SU-DHL-6 (cell line): ENCODE measurements around the gene NPAS2.

Source experiments
- H2AFZ ChIP-seq: fragments of 200-600 bp; sonication (generic); 2 replicates; pipeline ENCODE4 v1.6.1; 2014; ENCODE audit warnings: low read depth, mild to moderate bottlenecking, moderate library complexity, mixed read lengths, antibody characterized with exemption, low read length; ENCODE audit not compliant: severe bottlenecking
- H3F3A ChIP-seq: fragments of 200-600 bp; shearing (Covaris generic); 2 replicates; pipeline ENCODE4 v1.6.0; 2016; ENCODE audit warnings: antibody characterized with exemption, mild to moderate bottlenecking; ENCODE audit not compliant: insufficient read depth
- H3K27ac ChIP-seq: fragments of 200-600 bp; sonication (generic); 2 replicates; pipeline ENCODE4 v1.5.1; 2016; ENCODE audit warnings: low read depth, mild to moderate bottlenecking, low read length, moderate library complexity, mixed read lengths
- H3K27me3 ChIP-seq: fragments of 200-600 bp; sonication (generic), shearing (Covaris generic); 2 replicates; pipeline ENCODE4 v1.6.0; 2014; ENCODE audit warnings: mild to moderate bottlenecking, low read length
- H3K36me3 ChIP-seq: fragments of 200-600 bp; sonication (generic); 2 replicates; pipeline ENCODE4 v1.6.1; 2014; ENCODE audit warnings: mild to moderate bottlenecking, low read length, mixed read lengths
- H3K4me2 ChIP-seq: fragments of 300-600, 200-600 bp; shearing (Covaris generic), sonication (generic); 2 replicates; pipeline ENCODE4 v1.6.0; 2014; ENCODE audit warnings: low read length, low read depth, mild to moderate bottlenecking; ENCODE audit not compliant: poor library complexity, severe bottlenecking
- H3K4me3 ChIP-seq: fragments of 200-600 bp; sonication (generic); 2 replicates; pipeline ENCODE4 v1.5.1; 2014; ENCODE audit warnings: antibody characterized with exemption, low read length, mild to moderate bottlenecking, mixed read lengths; ENCODE audit not compliant: insufficient read depth, poor library complexity, severe bottlenecking
- H3K79me2 ChIP-seq: fragments of 200-600 bp; sonication (generic); 2 replicates; pipeline ENCODE4 v1.6.1; 2014; ENCODE audit warnings: mild to moderate bottlenecking, low read length, moderate library complexity; ENCODE audit not compliant: insufficient read depth
- H3K9ac ChIP-seq: fragments of 200-600 bp; sonication (generic); 2 replicates; pipeline ENCODE4 v1.7.0; 2014; ENCODE audit warnings: mild to moderate bottlenecking, low read length
- H3K9me2 ChIP-seq: fragments of 200-600 bp; sonication (generic); replicated peaks from 2 replicates; pipeline ENCODE4 v1.6.1; 2014; ENCODE audit warnings: low read length; ENCODE audit not compliant: insufficient read depth
- H3K9me3 ChIP-seq: fragments of 200-600 bp; sonication (generic); 2 replicates; pipeline ENCODE4 v1.6.1; 2014; ENCODE audit warnings: low read length, mixed read lengths; ENCODE audit not compliant: insufficient read depth
- H4K20me1 ChIP-seq: fragments of 200-600 bp; sonication (generic); 2 replicates; pipeline ENCODE4 v1.6.1; 2014; ENCODE audit warnings: low read depth, mild to moderate bottlenecking, antibody characterized with exemption, low read length, moderate library complexity, mixed read lengths
- EZH2phosphoT487 ChIP-seq: fragments of 200-600 bp; sonication (generic), shearing (Covaris generic); conservative IDR thresholded peaks from 2 replicates; pipeline ENCODE4 v1.6.1; 2018; ENCODE audit warnings: mild to moderate bottlenecking, antibody characterized with exemption, low read length, moderate library complexity, mixed read lengths
- TF ChIP-seq, protein P1 (sequence below): fragments of 200-600 bp; sonication (generic); IDR thresholded peaks from one replicate; pipeline ENCODE4 v1.5.1; 2017; ENCODE audit warnings: antibody characterized with exemption, mild to moderate bottlenecking, low read length, moderate library complexity; ENCODE audit not compliant: insufficient read depth, poor library complexity, severe bottlenecking

Gene NPAS2

DNA sequence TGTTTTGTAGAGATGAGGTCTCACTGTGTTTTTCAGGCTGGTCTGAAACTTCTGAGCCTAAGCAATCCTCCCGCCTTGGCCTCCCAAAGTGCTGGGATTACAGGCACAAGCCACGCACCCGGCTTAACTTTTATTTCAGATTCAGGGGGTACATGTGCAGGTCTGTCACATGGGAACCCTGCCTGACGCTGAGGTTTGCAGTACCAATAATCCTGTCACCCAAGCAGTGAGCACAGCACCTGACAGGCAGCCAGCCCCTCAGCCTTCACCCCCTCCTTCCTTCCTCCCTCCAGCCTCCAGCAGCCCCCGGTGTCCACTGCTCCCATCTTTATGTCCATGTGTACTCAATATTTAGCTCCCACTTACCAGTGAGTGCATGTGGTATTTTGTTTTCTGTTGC, 136.1 kb downstream of the NPAS2 start:
- TF ChIP-seq, protein P1, sequence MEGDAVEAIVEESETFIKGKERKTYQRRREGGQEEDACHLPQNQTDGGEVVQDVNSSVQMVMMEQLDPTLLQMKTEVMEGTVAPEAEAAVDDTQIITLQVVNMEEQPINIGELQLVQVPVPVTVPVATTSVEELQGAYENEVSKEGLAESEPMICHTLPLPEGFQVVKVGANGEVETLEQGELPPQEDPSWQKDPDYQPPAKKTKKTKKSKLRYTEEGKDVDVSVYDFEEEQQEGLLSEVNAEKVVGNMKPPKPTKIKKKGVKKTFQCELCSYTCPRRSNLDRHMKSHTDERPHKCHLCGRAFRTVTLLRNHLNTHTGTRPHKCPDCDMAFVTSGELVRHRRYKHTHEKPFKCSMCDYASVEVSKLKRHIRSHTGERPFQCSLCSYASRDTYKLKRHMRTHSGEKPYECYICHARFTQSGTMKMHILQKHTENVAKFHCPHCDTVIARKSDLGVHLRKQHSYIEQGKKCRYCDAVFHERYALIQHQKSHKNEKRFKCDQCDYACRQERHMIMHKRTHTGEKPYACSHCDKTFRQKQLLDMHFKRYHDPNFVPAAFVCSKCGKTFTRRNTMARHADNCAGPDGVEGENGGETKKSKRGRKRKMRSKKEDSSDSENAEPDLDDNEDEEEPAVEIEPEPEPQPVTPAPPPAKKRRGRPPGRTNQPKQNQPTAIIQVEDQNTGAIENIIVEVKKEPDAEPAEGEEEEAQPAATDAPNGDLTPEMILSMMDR: no peak
- no peak for TF ChIP-seq EZH2phosphoT487
- H3K79me2 ChIP-seq: no peaks in the 10 kb centered on the region

DNA sequence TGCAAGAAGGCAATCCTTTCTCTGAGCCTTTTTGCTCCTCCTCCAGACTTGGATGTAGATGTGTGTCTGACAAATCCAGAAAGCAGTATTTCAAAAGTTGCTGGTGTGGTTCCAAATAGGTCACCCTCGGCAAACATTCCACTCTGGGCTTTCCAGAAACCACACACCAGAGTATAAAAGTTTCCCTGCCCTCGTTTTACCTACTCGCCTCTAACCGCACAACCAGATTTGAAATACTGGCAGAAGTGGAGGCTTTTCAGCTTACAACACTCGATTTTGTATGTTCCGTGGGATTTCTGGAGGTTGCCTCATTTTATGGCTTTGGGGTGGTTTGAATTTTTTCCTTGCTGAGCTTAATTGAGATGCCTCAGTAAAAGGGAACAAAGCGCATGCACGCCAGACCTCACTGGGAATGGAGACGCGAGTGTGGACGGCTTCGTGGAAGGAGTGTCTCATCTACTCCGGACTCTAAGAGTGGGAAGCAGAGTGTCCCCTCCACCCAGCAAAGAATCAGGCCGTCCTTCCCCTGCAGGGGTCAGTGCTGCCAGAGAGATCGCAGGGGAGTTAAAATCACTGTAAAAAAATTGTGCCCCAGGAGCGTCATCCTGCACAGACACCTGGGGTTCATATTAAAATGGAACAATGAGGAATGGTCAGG, 138.2 kb downstream of the NPAS2 start:
- H3K4me2 ChIP-seq: no peak overlapping the region
- H3K36me3 ChIP-seq: no peaks in the 10 kb centered on the region
- no peaks in the 10 kb centered on the region for H3K27me3 ChIP-seq

More for the DNA sequence above, 136.1 kb downstream of the NPAS2 start:
- H3K27ac ChIP-seq: no peak overlapping the region
- no peak overlapping the region for H3K9ac ChIP-seq
- H3K9me3 ChIP-seq: no peaks in the 10 kb centered on the region
- H3K9me2 ChIP-seq: no peaks in the 10 kb centered on the region
- no peaks in the 10 kb centered on the region for H3F3A ChIP-seq
- no peaks in the 10 kb centered on the region for H3K27me3 ChIP-seq
- H4K20me1 ChIP-seq: no peaks in the 10 kb centered on the region
- no peak overlapping the region for H2AFZ ChIP-seq
- H3K36me3 ChIP-seq: no peaks in the 10 kb centered on the region
- no peak overlapping the region for H3K4me3 ChIP-seq
- H3K4me2 ChIP-seq: no peak overlapping the region

DNA sequence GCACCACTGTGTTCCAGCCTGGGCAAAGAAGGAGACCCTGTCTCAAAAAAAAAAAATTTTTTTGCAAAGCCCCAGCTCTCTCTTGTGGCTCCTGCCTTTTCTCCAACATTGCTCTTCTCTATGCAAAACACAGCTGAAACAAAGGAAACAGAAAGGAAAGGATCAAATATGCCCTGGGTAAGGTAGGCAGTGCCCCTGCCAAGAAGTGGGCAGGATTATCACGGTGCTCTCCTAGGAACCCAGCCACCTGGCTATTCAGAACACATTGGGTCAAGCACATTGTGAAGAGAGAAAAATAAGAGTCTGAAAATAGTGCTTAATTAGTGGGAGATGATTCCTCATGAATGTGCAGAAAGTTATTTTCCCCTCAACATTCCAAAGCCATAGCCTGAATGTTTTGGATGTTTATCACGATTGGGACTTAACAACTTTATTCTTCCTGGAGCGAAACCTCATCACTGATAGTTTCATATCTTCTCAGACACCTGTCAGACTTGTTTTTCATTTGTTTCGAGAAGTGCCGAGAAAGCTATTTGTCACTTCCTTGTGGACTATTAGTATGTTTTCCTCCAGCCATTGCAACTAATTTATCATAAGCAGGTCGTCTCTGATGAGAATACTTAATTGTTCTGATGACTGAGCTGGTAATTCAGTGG, 139.4 kb downstream of the NPAS2 start:
- H3K9me2 ChIP-seq: no peaks in the 10 kb centered on the region
- no peak overlapping the region for H3K27ac ChIP-seq
- H2AFZ ChIP-seq: no peak overlapping the region
- no peaks in the 10 kb centered on the region for H3F3A ChIP-seq
- H3K27me3 ChIP-seq: no peaks in the 10 kb centered on the region
- no peak overlapping the region for H3K9ac ChIP-seq
- no peak overlapping the region for H3K4me3 ChIP-seq
- no peaks in the 10 kb centered on the region for H3K9me3 ChIP-seq
- H3K4me2 ChIP-seq: no peak overlapping the region
- no peaks in the 10 kb centered on the region for H3K36me3 ChIP-seq
- no peaks in the 10 kb centered on the region for H3K79me2 ChIP-seq
- no peak for TF ChIP-seq EZH2phosphoT487
- TF ChIP-seq, protein P1: no peak
- no peaks in the 10 kb centered on the region for H4K20me1 ChIP-seq

More for the DNA sequence above, 138.2 kb downstream of the NPAS2 start:
- Histone ChIP-seq H3K4me3 (no peak overlapping the region), H3K9me2 (no peaks in the 10 kb centered on the region), H3K79me2 (no peaks in the 10 kb centered on the region), H4K20me1 (no peaks in the 10 kb centered on the region), H3F3A (no peaks in the 10 kb centered on the region), H3K9me3 (no peaks in the 10 kb centered on the region), H2AFZ (no peak overlapping the region), H3K9ac (no peak overlapping the region), H3K27ac (no peak overlapping the region)
- TF ChIP-seq EZH2phosphoT487: no peak
- TF ChIP-seq, protein P1: no peak
